Sciatic nerve (tissue), 2 donors: ENCODE measurements around the gene SCMH1. TPM values are rescaled to one million over a fixed set of nuclear protein-coding genes. Genes with fewer than 3 reads are reported as not detected.

Source experiments
- ATAC-seq: fragments of 200-7000 bp; cut with Tn5 transposase; one replicate; pipeline ENCODE4 v1.9.1; 2020; ENCODE audit warnings: mild to moderate bottlenecking, moderate library complexity
- DNase-seq: peaks from one replicate; pipeline ENCODE4 v3.0.0-alpha.2; 2020; ENCODE audit warnings: low spot score
- intact Hi-C: fragments of 100-400 bp; cut with DNase I; formaldehyde crosslinking; loops from one replicate; pipeline ENCODE4 v1.14.2; 2022
- total RNA-seq: library from RNA; stranded (reverse); fragmentation: NEBNext Ultra II Directional; extraction: Animal tissue kit (Norgen Biotek cat#: 25700); gene quantifications from one replicate; pipeline ENCODE4 v1.2.1, GENCODE V29; 2021
- donor health status: DM: no; HTN: no; CAD: no.
- donor health status: DM: no; HTN: no; CAD: no.

SCMH1 gene
- total RNA-seq, 1 donor from 2014 or later, result 48.9 TPM

- DNase-seq (no peak), ATAC-seq (no peak)
- intact Hi-C loops, result no loop called here
These were observed 131.4 kb downstream of the SCMH1 start for GRCh38 chr1:41110736-41111135.

GRCh38 chr1:41110286-41110685, 131.8 kb downstream of the SCMH1 start:
- intact Hi-C loops, result no loop called here
- no peak for ATAC-seq
- no peak for DNase-seq

GRCh38 chr1:41109310-41110197, 132.6 kb downstream of the SCMH1 start:
- no peak for DNase-seq
- intact Hi-C loops, result no loop called here
- ATAC-seq, result peak; percentile 97

GRCh38 chr1:41108696-41109275, 133.3 kb downstream of the SCMH1 start:
- DNase-seq (no peak), ATAC-seq (peak; percentile 75)
- intact Hi-C loops, result no loop called here

GRCh38 chr1:41103766-41104165, 138.3 kb downstream of the SCMH1 start:
- intact Hi-C loops, result no loop called here
- ATAC-seq, result no peak
- no peak for DNase-seq

DNA sequence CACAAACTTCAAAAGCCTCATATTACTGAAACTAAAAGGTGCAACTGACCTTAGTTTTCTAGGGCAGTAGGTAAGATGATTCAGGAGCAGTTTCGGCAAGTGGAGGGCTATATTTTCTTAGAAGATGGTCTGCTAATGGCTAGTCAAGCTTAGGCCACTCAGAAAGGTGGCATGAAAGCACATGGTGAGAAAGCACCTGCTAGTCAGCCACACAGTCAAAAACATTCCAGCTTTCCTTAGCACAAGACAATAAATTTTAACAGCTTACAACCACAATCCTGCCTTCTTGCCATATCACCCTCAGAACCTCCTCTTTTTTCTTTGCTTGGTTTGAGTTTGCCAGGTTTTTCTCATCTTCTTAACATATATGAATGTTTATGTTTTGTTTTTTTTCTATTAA, 139.5 kb downstream of the SCMH1 start:
- intact Hi-C loops, result no loop called here
- ATAC-seq (no peak), DNase-seq (no peak)

- DNase-seq (peak; percentile 92), ATAC-seq (peak; percentile 96)
- intact Hi-C loops, result no loop called here
These were observed 140.0 kb downstream of the SCMH1 start for GRCh38 chr1:41101950-41102607.

GRCh38 chr1:41101076-41101475, 141.0 kb downstream of the SCMH1 start:
- DNase-seq, result no peak
- ATAC-seq, result no peak
- intact Hi-C loops, result no loop called here

GRCh38 chr1:41100170-41100569, 141.9 kb downstream of the SCMH1 start:
- intact Hi-C loops, result no loop called here
- no peak for ATAC-seq
- DNase-seq, result no peak

DNA sequence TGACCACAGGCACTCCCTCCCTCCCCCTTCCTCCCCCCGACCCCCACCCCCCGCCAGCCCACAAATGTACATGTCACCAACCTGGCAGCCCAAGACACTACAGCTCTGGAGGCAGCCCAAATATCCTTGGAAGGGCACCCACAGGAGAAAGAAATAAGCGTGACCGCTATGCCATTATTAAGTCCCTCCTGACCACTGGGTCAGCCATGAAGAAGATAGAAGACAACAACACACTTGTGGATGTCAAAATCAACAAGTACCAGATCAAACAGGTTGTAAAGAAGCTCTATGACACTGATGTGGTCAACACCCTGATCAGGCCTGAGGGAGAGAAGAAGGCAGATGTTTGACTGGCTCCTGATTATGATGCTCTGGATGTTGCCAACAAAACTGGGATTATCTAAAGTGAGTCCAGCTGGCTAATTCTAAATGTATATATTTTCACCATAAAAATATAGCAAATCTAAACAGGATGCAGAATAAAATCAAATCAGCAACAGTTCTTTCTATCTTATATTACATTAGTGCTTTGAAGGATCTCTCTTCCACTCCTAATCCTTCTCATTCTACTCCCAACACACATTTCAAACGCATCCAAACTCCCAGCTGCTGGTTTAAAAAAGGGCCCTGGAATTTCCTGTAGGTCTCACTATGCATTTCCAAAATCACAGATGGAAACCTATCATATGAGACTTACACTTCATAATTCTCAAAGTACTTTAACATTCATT, 143.2 kb downstream of the SCMH1 start:
- no peak for DNase-seq
- intact Hi-C loops, result no loop called here
- no peak for ATAC-seq

DNA sequence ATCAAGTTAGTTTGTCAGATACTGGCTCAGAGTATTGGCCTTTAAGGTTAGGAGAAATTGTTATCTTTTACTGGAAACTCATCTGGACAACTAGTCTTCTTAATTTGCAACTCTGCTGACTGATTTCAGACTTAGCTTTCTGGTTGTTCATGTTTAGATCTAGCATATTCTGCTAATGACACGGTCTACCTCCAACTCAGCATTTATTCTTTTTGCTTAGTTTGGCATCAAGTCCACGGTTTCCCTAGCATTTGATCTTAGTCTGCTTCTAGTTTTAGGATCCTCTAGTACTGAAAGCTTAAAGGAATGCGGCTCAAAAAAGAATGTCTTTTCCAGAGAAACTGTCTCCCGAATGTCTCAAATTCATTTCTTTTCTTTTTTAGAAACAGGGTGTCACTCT, 145.0 kb downstream of the SCMH1 start:
- intact Hi-C loops, result no loop called here
- ATAC-seq (no peak), DNase-seq (no peak)

- ATAC-seq, result no peak
- no peak for DNase-seq
- intact Hi-C loops, result no loop called here
These were observed 148.3 kb downstream of the SCMH1 start for GRCh38 chr1:41093826-41094225.

- intact Hi-C loops, result no loop called here
- ATAC-seq, result no peak
- DNase-seq, result no peak
These were observed 155.2 kb downstream of the SCMH1 start for GRCh38 chr1:41086921-41087320.

DNA sequence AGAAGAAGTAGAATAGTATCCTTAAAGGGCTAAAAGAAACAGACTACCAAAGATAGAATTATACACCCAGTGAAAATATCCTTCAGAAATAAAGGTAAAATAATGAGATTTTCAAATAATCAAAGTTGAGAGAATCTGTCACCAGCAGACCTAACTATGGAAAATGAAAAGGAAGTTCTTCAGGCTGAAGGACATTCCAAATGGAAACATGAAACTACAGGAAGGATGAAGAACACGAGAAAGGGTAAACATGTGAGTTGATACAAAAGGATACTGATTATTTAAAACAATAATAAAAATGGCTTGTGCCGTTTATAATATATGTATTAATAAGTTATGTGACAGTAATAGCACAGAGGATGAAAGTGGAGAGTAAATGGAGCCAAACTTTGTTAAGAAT, 163.5 kb downstream of the SCMH1 start:
- intact Hi-C loops, result no loop called here
- DNase-seq, result no peak
- no peak for ATAC-seq

DNA sequence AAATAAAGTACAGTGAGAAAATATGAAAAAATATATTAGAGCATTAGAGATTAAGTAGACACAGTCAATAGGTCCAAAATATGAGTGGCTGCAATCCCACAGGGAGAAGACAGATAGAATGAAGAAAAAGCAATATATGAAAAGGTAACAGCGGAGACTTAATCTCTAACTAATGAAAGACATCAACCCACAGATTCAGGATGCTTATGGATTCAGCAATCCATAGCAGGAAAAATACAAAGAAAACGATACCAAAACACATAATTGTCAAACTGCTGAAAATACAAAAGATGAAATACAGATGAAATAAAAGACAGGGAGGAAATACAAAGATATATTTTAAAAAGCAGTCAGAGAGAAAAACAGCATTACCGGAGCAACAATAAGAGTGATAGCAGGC, 163.9 kb downstream of the SCMH1 start:
- DNase-seq (no peak), ATAC-seq (no peak)
- intact Hi-C loops, result no loop called here

- intact Hi-C loops, result no loop called here
- ATAC-seq (no peak), DNase-seq (no peak)
These were observed 168.1 kb downstream of the SCMH1 start for GRCh38 chr1:41073971-41074370.

- intact Hi-C loops, result no loop called here
- no peak for DNase-seq
- ATAC-seq, result no peak
These were observed 170.1 kb downstream of the SCMH1 start for GRCh38 chr1:41072051-41072450.

DNA sequence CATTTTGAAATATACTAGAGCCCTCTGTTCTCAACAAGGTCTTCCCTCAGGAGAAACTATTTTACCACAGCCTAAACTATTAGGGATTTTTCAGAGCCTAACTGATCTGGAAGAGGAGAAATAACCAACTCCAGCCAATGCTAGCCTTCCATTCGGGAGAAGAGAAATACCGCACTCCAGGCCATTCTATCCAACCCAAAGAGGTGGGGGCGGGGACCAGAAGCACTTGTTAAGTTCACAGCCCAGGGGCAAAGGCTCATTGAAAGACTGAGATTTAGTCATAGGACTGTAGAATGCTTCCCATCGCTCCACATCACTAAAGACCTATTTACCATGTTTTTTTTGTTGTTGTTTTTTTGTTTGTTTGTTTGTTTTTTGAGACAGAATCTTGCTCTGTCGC, 185.2 kb downstream of the SCMH1 start:
- no peak for ATAC-seq
- intact Hi-C loops, result no loop called here
- no peak for DNase-seq

- DNase-seq, result no peak
- intact Hi-C loops, result no loop called here
- peak; percentile 26 for ATAC-seq
These were observed 188.8 kb downstream of the SCMH1 start for GRCh38 chr1:41053316-41053715.

- DNase-seq (no peak), ATAC-seq (no peak)
- intact Hi-C loops, result no loop called here
These were observed 191.1 kb downstream of the SCMH1 start for GRCh38 chr1:41051022-41051421.
